ENCODE measurements around the gene APBA1. TPM values are rescaled to one million over a fixed set of nuclear protein-coding genes. Genes with fewer than 3 reads are reported as not detected.
A peak's percentile ranks its signal among the peaks of the same experiment; 100 is the strongest.

The APBA1 gene
- total and polyA plus RNA-seq, 2 of the 8 experiments (the other 6 are each of a cell fraction or from before 2014, with no cell fraction given): 0.36 to 0.60 TPM

- ChIA-PET POLR2A (ENCODE audit: partially characterized antibody) (interaction anchor here (0.9 kb wide), 1 partner anchor 12 kb away, joined by 3 read pairs; no protein-coding TSS in a partner anchor), CTCF (ENCODE audit: partially characterized antibody) (no interaction called here)
- Histone ChIP-seq H3K4me1 (replicated peaks in 1 of 4; ENCODE audit: control insufficient read depth in 3 of 4, insufficient read depth in 4 of 4, low read length in 3 of 4) (peaks cover 0 to 3% (median 0%) of the 10 kb centered on the region in 4 experiments; a peak in 1 of 7 replicates), H4K91ac (replicated peaks; ENCODE audit: insufficient read length, low read length) (no peak overlapping the region), H3K56ac (replicated peaks; ENCODE audit: insufficient read length, low read depth, low read length) (no peak overlapping the region), H2BK120ac (replicated peaks; ENCODE audit: low read depth, low read length) (no peak overlapping the region), H3K4ac (replicated peaks; ENCODE audit: insufficient read length, low read depth, low read length) (no peak overlapping the region), H2AFZ (ENCODE audit: low read length) (peak overlapping the region; percentile 61; the same call in 1 of the 2 replicates), H3K18ac (ENCODE audit: extremely low read depth, low read length) (no peak overlapping the region), H3K9me3 (ENCODE audit: insufficient read depth in 2 of 2, low read depth in 1 of 2, low read length in 1 of 2) (no peaks in the 10 kb centered on the region), H3K79me1 (ENCODE audit: low read depth, low read length) (no peaks in the 10 kb centered on the region), H3K79me2 (ENCODE audit: control insufficient read depth in 1 of 2, insufficient read depth in 2 of 2, low read length in 2 of 2) (no peaks in the 10 kb centered on the region; a peak in 1 of 4 replicates), H3K23ac (ENCODE audit: insufficient read length) (no peak overlapping the region), H3K4me3 (ENCODE audit: extremely low read depth in 1 of 4, insufficient read depth in 2 of 4, low read depth in 3 of 4, low read length in 4 of 4) (no peak overlapping the region), H2BK20ac (ENCODE audit: low read length) (no peak overlapping the region), H3K4me2 (ENCODE audit: insufficient read depth in 1 of 2, low read depth in 2 of 2, low read length in 2 of 2) (no peak overlapping the region; a peak in 1 of 4 replicates), H2BK15ac (ENCODE audit: low read length) (no peak overlapping the region), H4K20me1 (replicated peaks in 1 of 2; ENCODE audit: control insufficient read depth in 1 of 2, insufficient read depth in 2 of 2, low read length in 2 of 2) (no peaks in the 10 kb centered on the region), H3K23me2 (ENCODE audit: low read depth, low read length) (no peaks in the 10 kb centered on the region), H2BK5ac (ENCODE audit: low read depth, low read length) (no peak overlapping the region), H3K9ac (replicated peaks in 1 of 4; ENCODE audit: extremely low read depth in 1 of 4, low read depth in 3 of 4, low read length in 3 of 4) (no peak overlapping the region), H2AK5ac (ENCODE audit: low read depth, low read length) (no peak overlapping the region), H3K27ac (ENCODE audit: low read depth, low read length) (no peak overlapping the region), H3K27me3 (replicated peaks in 1 of 4; ENCODE audit: control insufficient read depth in 3 of 4, extremely low read depth in 1 of 4, insufficient read depth in 3 of 4, low read length in 3 of 4) (no peaks in the 10 kb centered on the region; a peak in 1 of 7 replicates), H4K5ac (ENCODE audit: insufficient read length, low read depth, low read length) (no peak overlapping the region), H3K36me3 (ENCODE audit: control insufficient read depth in 2 of 4, insufficient read depth in 4 of 4, low read length in 3 of 4) (no peaks in the 10 kb centered on the region), H3K14ac (ENCODE audit: insufficient read length) (no peak overlapping the region), H4K8ac (ENCODE audit: extremely low read depth, insufficient read depth, low read length) (no peak overlapping the region), H2BK12ac (ENCODE audit: low read depth, low read length) (0 out of 2 replicates have a peak overlapping the region, but pooled peaks have one; percentile 10)
- WGBS, 2 experiments (ENCODE audit: extremely low coverage in 1 of 2, insufficient coverage in 1 of 2, insufficient read length in 1 of 2, insufficient replicate concordance in 2 of 2, low coverage in 1 of 2, low lambda C conversion rate in 2 of 2, missing lambda C conversion rate in 1 of 2): 85% methylated on average over 10 of the region's 10 CpGs; no CpG with 5 or more reads in 1 of the 2 experiments
- DNase-seq (ENCODE audit: low read depth in 1 of 2, low spot score in 2 of 2): no peak
- TF ChIP-seq ATF2 (IDR thresholded peaks at IDR 0.05; ENCODE audit: low read length) (no peak), TAF1 (IDR thresholded peaks at IDR 0.05; ENCODE audit: low read depth, low read length) (no peak), POU5F1 (IDR thresholded peaks at IDR 0.05; ENCODE audit: low read depth, low read length) (no peak), GABPA (IDR thresholded peaks at IDR 0.05; ENCODE audit: borderline replicate concordance, insufficient read depth, low read length) (no peak)
- no peak for FAIRE-seq
Observed at GRCh38 chr9:69645488-69645887, 26.7 kb downstream of the APBA1 start.

All from H1 (cell line).